Measurements from ENCODE around the gene PCDH9.

PCDH9 gene

GRCh38 chr13:66700117-66700601 is 530.0 kb downstream of the PCDH9 start:
- no peaks in the 10 kb centered on the region for H3K9me2 ChIP-seq (replicated peaks; ENCODE audit: low read depth, low read length)
- TF ChIP-seq, protein P1, sequence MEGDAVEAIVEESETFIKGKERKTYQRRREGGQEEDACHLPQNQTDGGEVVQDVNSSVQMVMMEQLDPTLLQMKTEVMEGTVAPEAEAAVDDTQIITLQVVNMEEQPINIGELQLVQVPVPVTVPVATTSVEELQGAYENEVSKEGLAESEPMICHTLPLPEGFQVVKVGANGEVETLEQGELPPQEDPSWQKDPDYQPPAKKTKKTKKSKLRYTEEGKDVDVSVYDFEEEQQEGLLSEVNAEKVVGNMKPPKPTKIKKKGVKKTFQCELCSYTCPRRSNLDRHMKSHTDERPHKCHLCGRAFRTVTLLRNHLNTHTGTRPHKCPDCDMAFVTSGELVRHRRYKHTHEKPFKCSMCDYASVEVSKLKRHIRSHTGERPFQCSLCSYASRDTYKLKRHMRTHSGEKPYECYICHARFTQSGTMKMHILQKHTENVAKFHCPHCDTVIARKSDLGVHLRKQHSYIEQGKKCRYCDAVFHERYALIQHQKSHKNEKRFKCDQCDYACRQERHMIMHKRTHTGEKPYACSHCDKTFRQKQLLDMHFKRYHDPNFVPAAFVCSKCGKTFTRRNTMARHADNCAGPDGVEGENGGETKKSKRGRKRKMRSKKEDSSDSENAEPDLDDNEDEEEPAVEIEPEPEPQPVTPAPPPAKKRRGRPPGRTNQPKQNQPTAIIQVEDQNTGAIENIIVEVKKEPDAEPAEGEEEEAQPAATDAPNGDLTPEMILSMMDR (conservative IDR thresholded peaks at IDR 0.05; ENCODE audit: low read length), result no peak
- TF ChIP-seq EZH2phosphoT487 (IDR thresholded peaks at IDR 0.05; ENCODE audit: borderline replicate concordance), result no peak
- no peaks in the 10 kb centered on the region for H3K79me2 ChIP-seq (ENCODE audit: insufficient read depth, low read length)
- H4K20me1 ChIP-seq (ENCODE audit: insufficient read depth, low read length, poor library complexity, severe bottlenecking), result no peaks in the 10 kb centered on the region
- no peak overlapping the region for H3K4me3 ChIP-seq (ENCODE audit: low read length, poor library complexity, severe bottlenecking)
- H2AFZ ChIP-seq (ENCODE audit: low read length), result no peak overlapping the region
- H3K36me3 ChIP-seq (ENCODE audit: insufficient read depth, low read length), result no peaks in the 10 kb centered on the region
- H3F3A ChIP-seq (ENCODE audit: low read depth), result no peaks in the 10 kb centered on the region
- no peaks in the 10 kb centered on the region for H3K4me1 ChIP-seq (ENCODE audit: insufficient read depth, low read length, poor library complexity, severe bottlenecking)
- H3K9ac ChIP-seq (ENCODE audit: low read depth, low read length, poor library complexity, severe bottlenecking), result no peak overlapping the region
- H3K4me2 ChIP-seq (ENCODE audit: low read depth, low read length, poor library complexity, severe bottlenecking), result no peak overlapping the region
- no peaks in the 10 kb centered on the region for H3K9me3 ChIP-seq (ENCODE audit: insufficient read depth, low read depth, low read length)
- no peaks in the 10 kb centered on the region for H3K27me3 ChIP-seq (ENCODE audit: insufficient read depth, low read length, poor library complexity, severe bottlenecking)

DNA sequence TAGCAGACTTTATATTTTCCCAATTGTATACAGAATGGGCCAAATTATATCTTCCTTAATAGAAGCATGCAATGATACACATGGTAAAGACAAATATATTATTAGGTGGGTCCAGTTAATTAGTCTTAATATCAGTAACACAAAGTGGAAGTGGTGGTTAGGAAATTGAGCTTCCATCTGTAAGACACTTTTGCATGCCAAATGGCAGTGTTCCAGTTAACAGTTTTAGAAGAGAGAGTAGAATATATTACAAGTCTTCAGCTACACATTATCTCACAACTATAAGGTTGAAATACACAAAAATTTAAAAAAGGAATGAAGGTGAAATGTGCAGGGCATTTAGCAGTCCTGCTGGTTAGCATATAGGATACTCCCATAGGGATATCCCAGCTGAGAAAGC is 536.5 kb downstream of the PCDH9 start:
- no peak overlapping the region for H3K4me2 ChIP-seq (ENCODE audit: low read depth, low read length, poor library complexity, severe bottlenecking)
- no peak overlapping the region for H2AFZ ChIP-seq (ENCODE audit: low read length)
- no peak overlapping the region for H3K9ac ChIP-seq (ENCODE audit: low read depth, low read length, poor library complexity, severe bottlenecking)
- no peaks in the 10 kb centered on the region for H3K79me2 ChIP-seq (ENCODE audit: insufficient read depth, low read length)
- H3K4me3 ChIP-seq (ENCODE audit: low read length, poor library complexity, severe bottlenecking), result no peak overlapping the region
- no peaks in the 10 kb centered on the region for H3K36me3 ChIP-seq (ENCODE audit: insufficient read depth, low read length)
- H3K9me3 ChIP-seq (ENCODE audit: insufficient read depth, low read depth, low read length), result no peaks in the 10 kb centered on the region
- H3F3A ChIP-seq (ENCODE audit: low read depth), result no peaks in the 10 kb centered on the region
- no peaks in the 10 kb centered on the region for H3K27me3 ChIP-seq (ENCODE audit: insufficient read depth, low read length, poor library complexity, severe bottlenecking)
- TF ChIP-seq, protein P1 (conservative IDR thresholded peaks at IDR 0.05; ENCODE audit: low read length), result no peak
- TF ChIP-seq EZH2phosphoT487 (IDR thresholded peaks at IDR 0.05; ENCODE audit: borderline replicate concordance), result no peak
- no peaks in the 10 kb centered on the region for H3K4me1 ChIP-seq (ENCODE audit: insufficient read depth, low read length, poor library complexity, severe bottlenecking)
- no peaks in the 10 kb centered on the region for H3K9me2 ChIP-seq (replicated peaks; ENCODE audit: low read depth, low read length)
- H4K20me1 ChIP-seq (ENCODE audit: insufficient read depth, low read length, poor library complexity, severe bottlenecking), result no peaks in the 10 kb centered on the region

GRCh38 chr13:66691149-66691548 is 539.0 kb downstream of the PCDH9 start:
- Histone ChIP-seq H4K20me1 (ENCODE audit: insufficient read depth, low read length, poor library complexity, severe bottlenecking) (no peaks in the 10 kb centered on the region), H3K27me3 (ENCODE audit: insufficient read depth, low read length, poor library complexity, severe bottlenecking) (no peaks in the 10 kb centered on the region), H3K9ac (ENCODE audit: low read depth, low read length, poor library complexity, severe bottlenecking) (no peak overlapping the region), H3K4me3 (ENCODE audit: low read length, poor library complexity, severe bottlenecking) (no peak overlapping the region), H3F3A (ENCODE audit: low read depth) (no peaks in the 10 kb centered on the region), H3K4me2 (ENCODE audit: low read depth, low read length, poor library complexity, severe bottlenecking) (no peak overlapping the region), H3K79me2 (ENCODE audit: insufficient read depth, low read length) (no peaks in the 10 kb centered on the region), H2AFZ (ENCODE audit: low read length) (no peak overlapping the region), H3K9me2 (replicated peaks; ENCODE audit: low read depth, low read length) (no peaks in the 10 kb centered on the region), H3K4me1 (ENCODE audit: insufficient read depth, low read length, poor library complexity, severe bottlenecking) (no peaks in the 10 kb centered on the region), H3K9me3 (ENCODE audit: insufficient read depth, low read depth, low read length) (no peaks in the 10 kb centered on the region), H3K36me3 (ENCODE audit: insufficient read depth, low read length) (no peaks in the 10 kb centered on the region)
- TF ChIP-seq EZH2phosphoT487 (IDR thresholded peaks at IDR 0.05; ENCODE audit: borderline replicate concordance), result no peak
- TF ChIP-seq, protein P1 (conservative IDR thresholded peaks at IDR 0.05; ENCODE audit: low read length), result no peak

All from Loucy (cell line).